ENCODE results near the gene CAMK2A.
"Not testable (repeated sequence)": the region's sequence is repeated elsewhere in the genome, so short reads cannot be mapped to it uniquely, and the experiment has no call there.

Gene CAMK2A

DNA sequence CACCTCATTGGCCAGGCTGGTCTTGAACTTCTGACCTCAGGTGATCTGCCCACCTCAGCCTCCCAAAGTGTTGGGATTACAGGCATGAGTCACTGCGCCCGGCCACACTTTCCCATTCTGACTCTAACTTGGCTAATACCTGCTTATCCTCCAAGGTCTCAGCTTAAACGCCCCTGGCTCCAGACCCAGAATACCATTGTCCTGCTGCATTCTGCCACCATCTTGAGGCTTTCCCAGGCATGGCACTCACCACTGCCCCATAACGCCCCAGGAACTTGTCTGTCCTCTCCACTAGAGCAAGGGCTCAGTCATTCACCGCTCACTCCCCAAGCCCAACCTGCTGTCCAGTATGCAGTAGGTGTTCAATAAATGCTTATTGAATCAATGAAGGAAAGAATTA lies 39.8 kb downstream of the CAMK2A start:
- no peak for DNase-seq

DNA sequence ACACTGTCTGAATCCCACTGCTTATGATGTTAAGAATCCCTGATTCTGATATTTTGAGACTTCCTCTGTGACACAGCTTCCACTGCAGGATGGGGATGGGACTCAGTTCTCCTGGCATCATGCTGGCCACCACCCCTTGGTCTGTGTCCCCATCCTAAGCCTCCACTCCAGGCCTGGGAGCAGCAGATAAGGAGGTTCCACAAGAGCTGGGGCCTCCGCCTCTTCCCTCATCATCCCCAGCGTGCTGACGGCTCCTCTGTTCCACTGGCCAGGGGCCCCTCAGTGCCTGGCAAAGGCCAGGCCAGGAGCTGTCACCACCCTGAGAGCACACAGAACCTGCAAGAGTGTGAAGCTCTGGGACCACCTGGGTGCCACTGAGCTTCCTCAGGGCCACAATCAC lies 40.6 kb downstream of the CAMK2A start:
- DNase-seq: no peak

DNA sequence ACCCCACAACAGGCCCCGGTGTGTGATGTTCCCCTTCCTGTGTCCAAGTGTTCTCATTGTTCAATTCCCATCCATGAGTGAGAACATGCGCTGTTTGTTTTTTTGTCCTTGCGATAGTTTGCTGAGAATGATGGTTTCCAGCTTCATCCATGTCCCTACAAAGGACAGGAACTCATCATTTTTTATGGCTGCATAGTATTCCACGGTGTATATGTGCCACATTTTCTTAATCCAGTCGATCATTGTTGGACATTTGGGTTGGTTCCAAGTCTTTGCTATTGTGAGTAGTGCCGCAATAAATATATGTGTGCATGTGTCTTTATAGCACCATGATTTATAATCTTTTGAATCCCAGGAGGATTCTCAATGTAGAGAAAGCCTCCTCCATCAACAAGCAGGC lies 41.1 kb downstream of the CAMK2A start:
- DNase-seq: not testable (repeated sequence)

DNA sequence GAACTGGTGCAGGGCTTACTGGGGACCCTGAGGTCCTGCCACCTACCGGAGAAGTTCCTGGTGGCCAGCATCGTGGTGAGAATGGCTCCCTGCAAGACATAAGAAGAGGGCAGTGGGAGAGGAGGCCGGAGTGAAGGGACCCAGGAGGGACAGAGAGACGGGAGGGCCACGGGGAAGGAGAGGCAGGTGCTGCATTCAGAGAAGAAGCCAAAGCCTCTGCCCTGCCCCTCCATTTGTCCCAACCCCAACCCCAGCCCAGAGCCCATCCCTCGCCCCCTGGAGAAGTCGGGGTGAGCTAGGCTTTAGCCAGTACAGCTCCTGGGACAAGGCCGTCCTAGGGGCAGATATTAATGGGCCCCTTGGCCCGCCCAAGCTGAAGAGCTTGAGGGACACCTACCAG lies 41.8 kb downstream of the CAMK2A start:
- DNase-seq: no peak

DNA sequence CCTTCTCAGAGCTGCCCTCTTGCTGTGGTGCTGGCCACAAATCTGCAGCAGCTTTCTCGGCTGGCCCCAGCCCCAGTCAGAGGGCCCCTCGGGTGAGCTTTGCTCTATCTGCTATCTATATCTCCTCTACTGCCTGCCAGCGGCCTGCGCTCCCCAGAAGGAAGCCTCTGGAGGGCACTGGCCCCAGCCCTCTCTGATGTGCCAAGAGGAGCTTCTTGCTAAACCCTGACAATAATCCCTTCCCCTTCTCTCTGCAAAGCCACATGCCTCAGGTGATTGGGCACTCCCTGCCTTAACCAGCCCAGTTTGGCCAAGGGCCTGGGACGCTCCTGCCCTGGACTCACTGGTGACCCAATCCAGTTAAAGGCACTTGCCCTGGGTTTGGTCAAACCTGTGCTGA lies 42.7 kb downstream of the CAMK2A start:
- no peak for DNase-seq

DNA sequence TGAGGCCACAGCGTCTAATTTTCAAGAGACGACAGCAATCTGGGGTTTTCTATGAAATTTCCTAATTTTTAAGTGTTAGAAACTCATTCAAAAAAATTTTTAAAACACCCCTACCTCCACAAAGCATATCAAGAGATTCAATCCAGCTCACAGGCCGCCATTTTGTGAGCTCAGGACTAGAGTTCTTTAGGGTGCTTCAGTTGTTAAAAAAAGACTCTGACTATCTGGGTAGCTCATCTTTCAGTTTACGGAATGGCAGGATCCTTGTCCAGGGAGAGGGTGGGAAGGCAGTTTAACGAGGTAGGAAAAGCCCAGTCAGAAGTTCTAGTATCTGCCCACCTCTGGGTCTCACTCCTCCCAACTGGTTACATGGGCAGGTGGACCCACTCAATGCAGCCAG lies 43.1 kb downstream of the CAMK2A start:
- no peak for DNase-seq

DNA sequence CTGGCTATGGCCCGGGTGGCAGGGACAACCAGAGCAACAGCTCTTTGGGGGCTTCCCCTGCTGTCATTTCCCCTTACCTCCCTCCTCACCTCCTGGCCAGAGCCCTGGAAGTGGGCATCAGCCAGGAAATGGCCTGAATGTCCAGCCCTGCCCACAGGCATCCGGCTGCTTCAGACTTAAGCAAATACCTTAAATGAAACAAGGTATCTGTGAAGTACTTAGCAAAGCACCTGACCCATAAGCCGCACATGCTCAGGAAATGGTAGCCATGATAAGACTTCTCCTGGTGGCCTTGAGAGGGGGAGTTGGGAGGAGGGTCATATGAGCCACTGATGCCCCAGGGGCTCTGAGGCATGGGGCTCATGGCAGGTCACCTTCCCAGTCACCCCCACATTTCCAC lies 43.8 kb downstream of the CAMK2A start:
- no peak for DNase-seq

DNA sequence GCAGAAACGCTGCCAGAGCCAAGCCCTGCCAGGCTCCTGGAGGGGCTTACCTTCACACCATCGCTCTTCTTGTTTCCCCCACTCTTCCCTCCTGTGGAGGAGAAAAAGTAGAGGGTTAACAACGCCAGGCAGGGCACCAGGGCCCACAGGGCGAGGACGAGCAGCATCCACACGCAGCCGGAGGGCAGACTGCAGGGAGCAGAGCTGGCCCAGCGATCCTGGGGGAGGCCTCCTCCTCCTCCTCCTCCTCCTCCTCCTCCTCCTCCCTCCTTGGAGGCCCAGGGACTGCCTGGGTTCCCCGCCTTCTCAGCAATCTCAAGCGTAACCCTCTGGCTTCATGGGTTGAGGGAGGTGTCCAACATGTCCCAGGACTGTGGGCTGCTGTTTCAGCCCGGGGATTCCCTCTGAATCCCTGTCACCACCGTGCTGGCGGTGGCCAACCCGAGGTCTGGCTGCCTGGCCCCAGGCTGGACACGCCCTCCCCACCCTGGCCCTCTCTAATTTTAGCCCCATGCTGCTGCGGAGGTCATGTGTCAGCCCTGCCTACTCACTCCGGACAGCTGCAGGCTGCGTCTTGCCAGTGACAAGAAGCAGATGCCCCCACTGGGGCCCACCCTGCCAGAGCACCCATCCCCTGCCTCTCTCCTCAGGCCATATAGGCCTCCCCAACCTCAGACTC lies 44.3 kb downstream of the CAMK2A start:
- DNase-seq: no peak

DNA sequence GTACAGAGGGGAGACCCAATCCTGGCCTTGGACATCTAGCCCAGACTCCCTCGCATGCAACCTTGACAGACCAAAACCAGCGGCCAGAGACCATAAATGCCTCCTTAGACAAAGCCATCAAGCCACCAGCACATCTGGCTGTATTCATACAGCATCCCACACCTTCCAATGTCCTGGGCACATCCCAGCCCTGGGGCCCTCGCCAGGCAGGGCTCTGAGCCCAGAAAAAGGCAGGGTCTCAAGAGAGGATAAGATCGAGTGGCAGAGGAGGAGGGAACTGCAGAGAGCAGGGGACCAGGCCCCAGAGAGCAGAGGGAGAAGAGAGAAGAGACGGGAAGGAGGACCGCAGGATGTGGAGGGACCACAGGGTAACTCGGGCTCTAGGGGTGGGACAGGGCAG lies 45.4 kb downstream of the CAMK2A start:
- no peak for DNase-seq

DNA sequence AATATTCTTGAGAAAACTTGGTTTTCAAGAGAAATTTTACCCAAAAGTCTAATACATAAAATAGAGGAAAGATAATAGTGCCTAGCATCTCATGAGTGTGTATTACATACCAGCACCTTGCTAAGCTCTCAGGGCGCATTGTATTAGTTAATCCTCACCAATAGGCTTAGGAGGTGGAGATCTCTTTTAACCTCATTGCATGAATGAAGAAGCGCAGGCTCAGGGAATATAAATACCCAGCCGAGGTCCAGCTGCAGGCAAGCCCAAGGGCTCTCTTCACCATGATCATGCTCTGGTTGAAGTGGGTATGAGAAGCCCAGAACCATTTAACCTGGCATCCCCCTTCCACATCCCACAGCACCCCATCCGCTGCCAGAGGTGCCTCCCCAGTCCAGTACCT lies 46.0 kb downstream of the CAMK2A start:
- no peak for DNase-seq

DNA sequence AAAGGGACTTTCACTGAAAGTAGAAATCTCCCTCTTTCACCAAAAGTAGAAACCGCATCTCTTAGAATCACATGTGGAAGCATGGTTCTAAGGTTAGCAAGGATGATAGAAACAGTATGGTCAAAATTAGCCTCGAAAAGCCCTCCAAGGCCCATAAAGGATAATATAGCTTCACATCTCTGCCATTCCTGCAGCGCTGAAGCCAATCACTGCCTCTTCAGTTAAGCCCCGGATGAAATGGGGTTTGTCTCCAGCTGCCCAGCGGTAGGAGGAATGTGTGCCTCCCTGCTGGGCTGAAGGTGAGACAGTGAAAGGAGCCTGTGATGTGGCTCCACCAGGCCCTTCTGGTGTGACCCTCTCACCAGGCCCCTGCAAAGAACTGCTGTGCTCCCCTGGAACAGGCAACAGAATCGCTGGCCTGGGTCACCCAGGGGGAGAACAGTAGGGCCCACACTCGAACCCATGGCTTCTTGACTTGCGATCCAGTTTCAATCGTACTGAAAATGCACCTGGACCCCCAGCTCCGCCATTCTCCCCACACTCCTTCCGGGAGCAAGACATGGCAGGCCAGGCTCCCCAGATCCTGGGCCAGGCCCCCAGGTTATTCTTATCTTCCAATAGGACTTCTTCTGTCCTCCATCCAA lies 47.2 kb downstream of the CAMK2A start:
- DNase-seq: no peak

DNA sequence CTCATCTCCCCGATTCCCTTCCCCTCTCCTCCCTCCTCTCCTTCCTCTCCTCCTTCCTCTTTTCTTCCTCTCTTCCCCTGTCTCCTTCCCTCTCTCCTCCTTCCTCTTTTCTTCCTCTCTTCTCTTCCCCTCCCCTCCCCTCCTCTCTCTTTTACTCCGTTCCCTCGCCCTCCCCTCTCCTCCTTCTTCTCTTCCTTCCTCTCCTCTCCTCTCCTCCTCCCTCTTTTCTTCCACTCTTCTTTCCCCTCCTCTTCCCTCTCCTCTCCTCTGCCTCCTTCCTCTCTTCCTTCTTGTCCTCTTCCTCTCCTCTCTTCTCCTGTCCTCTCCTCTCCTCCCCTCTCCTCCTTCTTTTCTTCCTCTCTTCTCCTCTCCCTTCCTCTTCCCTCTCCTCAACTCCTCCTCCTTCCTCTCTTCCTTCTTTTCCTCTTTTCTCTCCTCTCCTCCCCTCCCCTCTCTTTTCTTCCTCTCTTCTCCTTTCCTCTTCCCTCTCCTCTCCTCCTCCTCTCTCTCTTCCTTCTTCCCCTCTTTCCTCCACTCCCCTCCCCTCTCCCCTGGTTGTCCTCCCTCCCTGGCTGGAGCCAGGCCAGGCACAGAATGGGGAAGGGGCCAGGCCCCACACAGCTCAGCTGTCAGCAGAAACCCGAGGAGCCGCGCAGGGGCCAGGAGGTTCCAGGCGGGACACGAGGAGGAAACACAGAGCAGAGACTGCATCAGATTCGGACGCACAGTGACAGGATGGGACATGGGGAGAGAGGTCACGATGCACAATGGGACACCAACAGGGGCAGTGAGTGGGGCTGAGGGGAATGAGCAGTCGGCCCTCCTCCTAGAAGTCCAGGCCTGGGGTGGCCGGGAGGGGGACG lies 48.0 kb downstream of the CAMK2A start:
- no peak for DNase-seq

DNA sequence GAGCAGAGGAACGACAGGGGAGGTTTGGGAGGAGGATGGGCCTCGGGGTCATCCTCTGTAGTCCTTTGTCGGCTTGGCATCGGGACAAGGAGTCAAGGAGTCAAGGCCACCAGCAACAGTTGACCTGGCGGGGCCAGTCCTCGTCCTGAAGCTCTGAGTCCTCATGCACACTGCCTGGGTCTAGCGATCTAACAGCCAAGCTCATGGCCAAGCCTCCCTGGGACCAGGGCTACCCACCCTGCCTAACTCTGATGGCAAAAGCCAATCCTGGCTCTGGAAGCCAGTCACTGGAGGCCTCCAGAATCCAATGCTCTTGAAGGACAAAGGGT lies 49.8 kb downstream of the CAMK2A start:
- DNase-seq: no peak

DNA sequence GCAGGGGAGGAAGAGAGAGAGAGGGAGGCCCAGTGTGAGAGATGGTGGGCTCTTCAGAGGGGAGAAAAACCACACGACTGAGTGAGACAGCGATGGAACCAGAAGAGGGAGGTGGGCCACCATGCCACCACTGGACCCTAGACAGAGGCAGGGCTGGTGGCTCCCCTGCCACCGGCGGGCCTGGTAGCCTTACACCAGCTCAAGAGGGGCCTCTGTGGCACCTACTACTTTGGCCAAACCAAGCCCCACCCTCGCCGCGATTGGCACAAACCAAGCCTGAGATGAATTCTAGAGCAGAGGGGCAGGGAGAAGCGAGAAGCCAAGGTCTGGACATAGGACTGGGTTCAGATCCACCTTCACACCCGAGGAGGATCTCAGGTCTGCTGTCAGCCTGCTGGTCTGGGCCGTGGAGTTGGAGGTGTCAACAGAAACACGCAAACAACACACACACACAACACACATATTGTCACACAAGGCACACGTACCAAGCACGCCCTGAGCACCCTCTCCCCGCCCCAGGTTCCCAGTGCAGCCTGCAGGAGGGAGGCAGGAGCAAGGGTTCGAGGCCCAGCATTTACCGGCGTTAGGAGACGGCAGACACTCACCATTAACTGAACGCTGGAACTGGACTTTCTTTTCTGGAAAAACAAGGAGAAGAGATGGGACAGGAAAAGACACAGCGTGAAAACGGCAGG lies 50.3 kb downstream of the CAMK2A start:
- DNase-seq: no peak

DNA sequence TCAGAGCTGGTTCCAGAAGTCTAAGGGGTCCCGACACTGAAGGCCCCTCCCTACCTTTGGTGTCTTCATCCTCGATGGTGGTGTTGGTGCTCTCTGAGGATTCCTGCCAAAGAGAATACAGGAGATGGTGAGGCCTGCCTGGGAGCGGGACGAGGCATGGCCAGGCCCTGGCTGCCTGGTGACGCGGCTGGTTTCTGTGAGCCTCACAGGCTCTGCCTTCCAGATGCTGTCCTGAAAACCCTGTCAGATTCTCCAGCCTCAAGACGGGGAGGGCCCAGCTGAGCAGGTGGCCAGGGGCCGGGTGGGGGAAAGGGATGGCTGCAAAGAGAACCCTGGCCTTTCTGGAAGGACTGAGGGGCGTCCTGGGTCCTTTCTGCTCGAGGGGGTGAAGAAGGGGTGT lies 50.9 kb downstream of the CAMK2A start:
- no peak for DNase-seq

DNA sequence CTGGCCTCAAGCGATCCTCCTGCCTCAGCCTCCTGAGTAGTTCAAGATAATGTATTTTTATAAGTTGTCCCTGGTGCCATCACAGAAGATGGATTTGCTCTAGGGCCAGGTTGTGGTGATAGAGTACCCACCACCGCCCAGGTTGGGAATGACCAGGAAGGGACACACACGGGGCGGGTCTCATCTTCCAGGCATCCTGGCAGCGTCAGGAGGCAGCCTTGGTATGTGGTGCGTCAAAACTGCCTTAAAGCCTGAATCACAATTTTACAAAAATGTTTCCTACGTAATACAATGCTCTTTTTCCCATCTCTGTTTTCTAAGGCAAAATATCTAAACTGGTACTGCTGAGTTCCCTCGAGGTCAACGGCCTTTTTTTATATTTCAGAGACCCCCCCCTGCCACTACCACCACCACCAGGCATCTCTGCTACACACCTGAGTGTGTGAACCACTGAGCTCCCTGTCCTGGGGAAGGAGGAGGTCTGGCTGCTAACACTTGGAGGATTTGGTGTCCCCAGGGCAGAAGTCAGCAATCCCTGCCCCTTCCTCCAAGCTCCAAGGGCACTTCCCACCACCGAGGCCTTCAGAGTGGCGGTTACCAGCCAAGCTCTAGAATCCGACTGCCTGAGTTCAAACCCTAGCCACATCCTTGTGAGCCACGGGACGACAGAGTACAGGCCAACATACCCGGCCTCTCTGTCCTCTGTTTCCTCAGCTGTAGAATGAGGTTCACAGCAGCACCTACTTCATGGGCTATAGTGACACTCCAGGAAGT lies 52.4 kb downstream of the CAMK2A start:
- no peak for DNase-seq

DNA sequence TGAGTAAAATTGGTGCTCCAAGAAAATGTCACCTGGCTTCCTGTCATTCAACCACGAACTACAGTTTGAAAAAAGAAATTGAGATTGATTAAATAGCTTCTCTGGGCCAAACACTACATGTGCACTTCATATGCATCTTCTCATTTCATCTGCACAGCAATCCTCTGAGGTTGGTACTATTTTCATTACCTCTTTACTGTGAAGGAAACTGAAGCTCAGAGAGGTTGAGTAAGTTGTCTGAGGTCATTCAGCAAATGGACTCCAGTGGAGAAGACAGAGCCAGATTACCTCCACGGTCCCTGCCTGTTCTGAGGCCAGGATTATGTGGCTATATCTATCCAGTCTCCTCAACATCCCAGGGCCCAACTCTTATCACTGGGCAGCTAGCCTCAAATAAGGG lies 53.3 kb downstream of the CAMK2A start:
- no peak for DNase-seq

DNA sequence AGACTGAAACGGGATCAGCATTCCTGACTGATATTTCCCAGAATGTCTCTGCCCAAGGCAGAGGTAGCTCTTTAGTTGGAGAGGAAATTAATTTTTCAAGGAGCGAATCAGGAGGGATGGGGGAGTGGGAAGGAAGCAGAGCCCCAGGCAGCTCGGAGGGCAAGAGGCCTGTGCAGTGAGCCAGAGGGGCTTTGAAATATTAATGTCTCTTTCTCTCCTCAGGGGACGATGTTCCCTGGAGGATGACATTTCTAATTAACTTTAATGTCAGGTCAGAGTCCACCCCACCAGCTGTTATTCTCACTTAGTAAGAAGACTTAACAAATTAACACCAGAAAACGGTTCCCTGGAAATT lies 54.1 kb downstream of the CAMK2A start:
- DNase-seq: no peak

DNA sequence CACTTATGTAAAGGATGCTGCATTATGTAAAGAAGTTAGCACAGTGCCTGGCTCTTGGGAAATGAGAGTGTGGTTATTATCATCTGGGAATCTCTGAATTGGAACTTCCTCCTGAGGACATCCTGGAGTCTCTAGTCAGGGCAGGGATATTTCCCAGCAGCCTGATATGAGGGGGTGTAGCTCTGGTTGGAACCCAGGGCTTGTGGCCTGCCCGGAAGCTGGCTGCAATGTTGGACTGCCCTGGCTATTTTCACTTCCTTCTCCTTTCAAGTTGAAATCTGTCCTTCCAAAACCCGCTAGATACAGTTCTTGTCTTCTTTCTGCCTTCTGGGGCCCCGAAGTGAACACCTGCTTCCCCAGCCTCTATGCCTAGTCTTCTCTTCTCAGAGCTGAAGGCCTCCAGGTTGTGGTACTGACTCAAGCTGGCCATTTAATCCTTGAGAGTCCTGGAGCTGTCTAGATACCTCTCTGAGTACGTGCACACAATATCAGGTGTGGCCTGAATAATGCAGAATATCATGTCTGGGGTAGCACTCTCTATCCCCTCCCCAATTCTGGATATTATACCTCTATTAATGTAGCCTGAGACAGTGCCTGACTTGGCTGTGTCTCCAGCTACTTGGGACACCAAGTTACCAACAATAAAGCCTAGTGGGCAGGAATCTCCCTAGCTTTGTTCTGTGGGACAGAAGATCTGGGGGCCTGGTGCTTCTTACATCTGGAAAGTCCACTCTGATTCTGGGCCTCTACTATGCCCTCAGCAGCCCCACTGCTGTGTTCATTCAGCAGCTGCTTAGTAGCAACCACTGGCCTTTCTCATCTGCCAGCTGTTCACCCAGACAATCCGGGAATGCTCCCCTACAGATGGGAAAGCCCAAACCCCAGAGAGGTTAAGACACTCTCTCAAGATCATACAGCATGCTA lies 54.7 kb downstream of the CAMK2A start:
- no peak for DNase-seq

DNA sequence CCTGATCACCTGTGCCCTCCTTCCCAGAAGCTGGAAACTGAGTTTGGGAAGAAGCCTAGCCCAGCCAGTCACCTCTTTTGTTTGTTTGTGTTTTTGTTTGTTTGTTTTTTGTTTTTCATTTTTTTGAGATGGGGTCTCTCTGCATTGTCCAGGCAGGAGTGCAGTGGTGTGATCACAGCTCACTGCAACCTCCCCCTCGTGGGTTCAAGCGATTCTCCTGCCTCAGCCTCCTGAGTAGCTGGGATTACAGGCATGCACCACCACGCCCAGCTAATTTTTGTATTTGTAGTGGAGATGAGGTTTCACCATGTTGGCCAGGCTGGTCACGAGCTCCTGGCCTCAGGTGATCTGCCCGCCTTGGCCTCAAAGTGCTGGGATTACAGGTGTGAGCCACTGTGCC lies 55.9 kb downstream of the CAMK2A start:
- not testable (repeated sequence) for DNase-seq

DNA sequence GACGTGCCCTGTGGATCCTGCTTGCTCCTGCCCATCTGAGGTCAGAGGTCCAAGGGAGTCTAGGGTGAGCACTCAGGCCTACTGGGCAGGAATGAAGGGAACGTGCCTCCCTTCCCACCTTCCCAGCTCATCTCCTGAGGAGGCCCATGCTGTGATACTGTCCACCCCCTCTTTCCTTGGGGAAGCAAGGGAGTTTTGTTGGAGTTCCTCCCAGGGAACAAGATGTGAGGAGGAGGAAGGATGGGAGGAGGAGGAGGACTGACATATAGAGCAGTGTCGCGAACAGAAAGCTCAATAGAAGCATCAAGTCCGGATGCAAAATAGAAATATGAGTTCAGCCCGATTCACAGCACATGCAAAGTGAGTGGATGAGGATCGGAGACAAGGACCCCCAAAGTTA lies 58.7 kb downstream of the CAMK2A start:
- no peak for DNase-seq

DNA sequence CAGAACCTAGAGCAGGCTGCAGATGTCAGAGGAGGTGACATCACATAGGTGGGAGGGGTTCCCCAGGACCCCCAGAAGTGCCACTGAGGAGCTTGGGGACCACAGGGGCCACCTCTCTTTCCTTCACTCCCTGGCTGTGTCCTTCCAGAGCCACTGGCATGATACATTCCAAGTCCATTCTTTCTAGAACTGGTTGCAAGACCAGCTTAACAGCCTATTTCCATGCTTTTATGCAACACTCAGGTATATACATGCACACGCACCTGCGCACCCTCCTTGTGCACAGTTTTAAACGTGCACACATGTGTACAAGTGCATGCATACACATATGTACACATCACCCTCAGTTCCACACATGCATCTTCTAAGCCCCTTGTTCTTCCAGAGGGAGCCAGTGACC lies 60.0 kb downstream of the CAMK2A start:
- DNase-seq: no peak
